Activated effector memory CD4-positive, alpha-beta T cell treated with anti-CD3 and anti-CD28 coated beads, Interleukin-2, amount 50 U/mL, for 16 hours (primary cell): ENCODE results near the gene OR52D1.

Experiments
- DNase-seq: peaks from one replicate; pipeline ENCODE4 v3.0.0-alpha.2; 2020

The OR52D1 gene

GRCh38 chr11:5514841-5515240, 26.4 kb downstream of the OR52D1 start:
- DNase-seq: no peak

DNA sequence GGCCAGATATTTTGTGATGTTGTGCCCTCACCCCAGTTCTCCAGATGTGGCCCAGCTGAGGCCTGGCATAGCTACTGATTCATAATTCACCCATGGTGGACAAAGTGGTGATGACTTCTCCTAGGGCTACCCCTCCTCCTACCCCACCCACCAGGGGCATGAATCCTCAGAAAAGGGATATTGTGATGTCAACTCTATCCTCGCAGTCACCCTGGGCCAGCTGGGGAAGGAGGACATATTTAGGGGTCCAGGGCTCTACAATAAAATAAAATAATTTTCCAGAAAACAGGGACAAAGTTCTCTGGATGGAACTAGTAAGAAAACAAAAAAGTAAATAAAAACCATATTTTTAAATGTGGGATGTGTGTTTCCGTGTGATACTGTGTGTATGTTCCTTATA, 28.1 kb downstream of the OR52D1 start, which contains the start of gene UBQLNL:
Gene UBQLNL, minus strand, starts transcription at position 101 of the 400 bp plus-strand sequence. CDS start 258 bp downstream, outside the sequence.
- DNase-seq: no peak

DNA sequence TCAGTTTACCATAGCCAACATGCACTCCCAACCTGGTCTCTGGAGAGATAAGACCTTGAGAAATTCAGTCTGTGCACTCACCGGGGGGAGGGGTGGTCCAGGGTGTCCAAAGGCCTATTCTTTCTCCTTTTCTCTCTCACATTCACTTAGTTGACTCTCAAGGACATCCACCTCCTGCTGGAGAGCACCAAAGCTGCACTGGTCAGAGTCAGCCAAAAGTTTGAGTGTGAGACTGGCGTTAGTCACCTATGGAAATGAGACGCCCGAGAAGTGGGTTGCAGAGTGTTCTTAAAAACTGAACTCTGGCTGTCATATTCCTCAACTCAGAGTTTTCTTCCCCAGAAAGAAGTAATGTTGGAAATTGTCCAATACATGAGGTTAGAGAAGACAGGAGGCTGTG, 33.1 kb downstream of the OR52D1 start:
- DNase-seq: no peak

- no peak for DNase-seq
Observed at GRCh38 chr11:5522308-5522707, 33.8 kb downstream of the OR52D1 start.

DNA sequence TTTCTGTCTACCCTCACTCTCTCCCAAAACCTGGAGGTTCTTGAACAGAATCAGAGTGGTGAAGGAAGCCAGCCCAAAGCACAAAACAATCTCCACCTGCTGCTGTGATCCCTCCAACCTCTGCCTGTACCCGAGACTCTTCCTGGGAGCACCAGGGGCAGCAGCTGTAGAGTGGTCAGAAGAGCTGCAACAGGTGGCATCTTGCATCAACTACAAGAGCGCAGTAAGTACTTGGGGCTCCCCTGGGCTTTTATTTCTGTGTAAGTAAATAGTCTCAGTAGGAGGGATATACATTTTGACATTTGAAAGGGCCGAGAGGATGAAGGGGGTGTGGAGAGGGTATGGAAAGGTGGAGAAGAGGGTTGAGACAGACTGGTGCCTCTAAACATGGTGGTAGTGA, 36.3 kb downstream of the OR52D1 start:
- no peak for DNase-seq

DNA sequence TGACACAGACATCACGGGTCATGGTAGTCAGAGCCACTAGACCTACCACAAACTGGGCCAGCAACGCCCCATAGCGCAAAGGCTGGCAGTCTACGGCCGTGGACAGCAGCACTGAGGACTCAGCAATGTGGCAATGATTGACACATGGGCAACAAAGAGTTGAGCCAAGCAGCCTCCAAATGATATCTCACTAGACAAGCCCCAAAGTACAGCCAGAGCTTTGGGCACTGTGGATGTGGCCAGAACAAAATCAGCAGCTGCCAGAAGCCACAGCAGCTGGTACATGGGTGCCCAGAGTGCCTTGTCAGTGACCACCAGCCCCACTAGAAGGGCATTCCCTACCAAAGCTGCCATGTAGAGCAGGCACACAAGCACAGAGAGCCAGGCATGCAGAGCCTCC, 39.2 kb downstream of the OR52D1 start:
- DNase-seq: no peak

- no peak for DNase-seq
Observed at GRCh38 chr11:5528495-5528894, 40.0 kb downstream of the OR52D1 start.

GRCh38 chr11:5531053-5531831, 42.8 kb downstream of the OR52D1 start:
- DNase-seq: no peak

DNA sequence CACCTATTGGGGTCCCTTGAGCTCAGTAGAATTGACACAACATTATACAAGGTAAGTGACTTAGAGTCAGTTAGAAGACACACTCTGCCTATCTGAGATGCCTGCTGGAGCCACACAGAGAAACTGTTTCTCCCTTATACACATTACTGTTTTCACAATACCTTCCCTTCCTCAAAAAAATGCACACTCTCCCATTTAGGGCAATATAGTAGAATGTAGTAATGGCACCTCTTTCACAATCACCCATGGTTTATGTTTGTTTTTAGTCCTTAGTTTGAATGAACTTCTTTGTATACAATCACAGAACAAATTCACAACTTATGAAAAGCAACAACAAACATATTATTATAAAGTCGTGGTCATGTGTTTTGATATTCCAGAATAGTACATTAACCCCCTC, 45.6 kb downstream of the OR52D1 start:
- DNase-seq: no peak

- DNase-seq: no peak
Observed at GRCh38 chr11:5536482-5536881, 48.0 kb downstream of the OR52D1 start.
